Body of pancreas (tissue), 4 donors: Measurements from ENCODE around the gene VSTM4.

Experiments
- POLR2A ChIP-seq, 3 donors: fragments of 450-650 bp; IDR thresholded peaks; one replicate each; pipeline ENCODE4 v1.6.1; 2016; ENCODE audit warnings: antibody characterized with exemption in 3 of 3, mild to moderate bottlenecking in 2 of 3
- TF ChIP-seq, protein P1 (sequence below), 7 experiments: fragments of 450-650 bp in 4 of 7; fragments of 200-600 bp in 3 of 7; sonication (generic) in 3 of 7; IDR thresholded peaks; one replicate each; pipeline ENCODE4 v1.5.1; 2016 to 2019; ENCODE audit warnings: antibody characterized with exemption in 7 of 7

DNA sequence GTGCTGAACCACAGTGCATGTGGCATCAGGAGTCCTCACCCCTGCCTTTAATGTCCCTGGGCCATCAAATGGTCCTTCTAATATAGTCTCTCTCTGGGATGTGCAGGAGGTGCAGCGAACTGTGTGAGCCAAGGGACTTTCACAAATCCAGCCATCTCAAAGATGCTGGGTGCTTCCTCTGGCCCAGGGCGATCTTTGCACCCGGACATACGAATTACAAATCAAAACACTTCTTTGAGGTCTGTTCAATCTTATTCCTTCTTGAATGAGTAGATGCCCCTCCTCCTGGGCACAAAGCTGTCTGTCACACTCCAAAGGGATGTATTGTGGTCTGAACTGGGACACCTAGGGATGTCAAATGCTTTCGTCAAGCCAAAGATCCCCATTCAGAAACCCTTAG, 60.6 kb downstream of the VSTM4 start:
- no peak for TF ChIP-seq POLR2A (IDR thresholded peaks at IDR 0.05)
- TF ChIP-seq, protein P1, sequence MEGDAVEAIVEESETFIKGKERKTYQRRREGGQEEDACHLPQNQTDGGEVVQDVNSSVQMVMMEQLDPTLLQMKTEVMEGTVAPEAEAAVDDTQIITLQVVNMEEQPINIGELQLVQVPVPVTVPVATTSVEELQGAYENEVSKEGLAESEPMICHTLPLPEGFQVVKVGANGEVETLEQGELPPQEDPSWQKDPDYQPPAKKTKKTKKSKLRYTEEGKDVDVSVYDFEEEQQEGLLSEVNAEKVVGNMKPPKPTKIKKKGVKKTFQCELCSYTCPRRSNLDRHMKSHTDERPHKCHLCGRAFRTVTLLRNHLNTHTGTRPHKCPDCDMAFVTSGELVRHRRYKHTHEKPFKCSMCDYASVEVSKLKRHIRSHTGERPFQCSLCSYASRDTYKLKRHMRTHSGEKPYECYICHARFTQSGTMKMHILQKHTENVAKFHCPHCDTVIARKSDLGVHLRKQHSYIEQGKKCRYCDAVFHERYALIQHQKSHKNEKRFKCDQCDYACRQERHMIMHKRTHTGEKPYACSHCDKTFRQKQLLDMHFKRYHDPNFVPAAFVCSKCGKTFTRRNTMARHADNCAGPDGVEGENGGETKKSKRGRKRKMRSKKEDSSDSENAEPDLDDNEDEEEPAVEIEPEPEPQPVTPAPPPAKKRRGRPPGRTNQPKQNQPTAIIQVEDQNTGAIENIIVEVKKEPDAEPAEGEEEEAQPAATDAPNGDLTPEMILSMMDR (IDR thresholded peaks at IDR 0.05), result no peak
